K562 (cell line): ENCODE data around the gene LSM4. TPM values are rescaled to one million over a fixed set of nuclear protein-coding genes. Genes with fewer than 3 reads are reported as not detected.

Experiments used
- BRD9 ChIP-seq: fragments of 450-650 bp; IDR thresholded peaks from 2 replicates; pipeline ENCODE4 v1.6.1; 2018; ENCODE audit warnings: low read depth; ENCODE audit not compliant: partially characterized antibody
- CEBPB ChIP-seq: fragments of 450-650 bp; IDR thresholded peaks from 2 replicates; pipeline ENCODE4 v1.6.1; 2016; ENCODE audit warnings: missing genetic modification characterization, missing compliant biosample characterization
- CTBP1 ChIP-seq: fragments of 450-650 bp; IDR thresholded peaks from 2 replicates; pipeline ENCODE4 v1.6.1; 2016; ENCODE audit warnings: borderline replicate concordance
- HDAC3 ChIP-seq: fragments of 450-650 bp; IDR thresholded peaks from 2 replicates; pipeline ENCODE4 v1.6.1; 2018; ENCODE audit warnings: borderline replicate concordance, mild to moderate bottlenecking, moderate library complexity; ENCODE audit not compliant: partially characterized antibody
- HES1 ChIP-seq: fragments of 450-650 bp; IDR thresholded peaks from 2 replicates; pipeline ENCODE4 v1.6.1; 2016; ENCODE audit warnings: low read depth, mild to moderate bottlenecking, moderate library complexity
- KAT8 ChIP-seq: fragments of 450-650 bp; IDR thresholded peaks from 2 replicates; pipeline ENCODE4 v1.6.1; 2016; ENCODE audit warnings: low read depth, mild to moderate bottlenecking
- MXD1 ChIP-seq: fragments of 250-450 bp; sonication (Bioruptor Pico); IDR thresholded peaks from 2 replicates; pipeline ENCODE4 v1.8.0; 2021; ENCODE audit warnings: borderline replicate concordance, mild to moderate bottlenecking, moderate library complexity; ENCODE audit not compliant: poor library complexity, severe bottlenecking
- MYNN ChIP-seq, 2 experiments: sonication (generic); formaldehyde crosslinking in 1 of 2; IDR thresholded peaks; 2 replicates each; pipeline versions ENCODE4 v1.5.0 to v1.6.1; 2016 to 2020; ENCODE audit warnings: antibody characterized with exemption in 1 of 2, missing genetic modification reagents in 1 of 2
- PBX2 ChIP-seq, 2 experiments: IDR thresholded peaks in 1 of 2; conservative IDR thresholded peaks in 1 of 2; 2 replicates each; pipeline ENCODE4 v1.6.1; 2016; ENCODE audit warnings: low read depth in 2 of 2, mild to moderate bottlenecking in 1 of 2, missing compliant biosample characterization in 1 of 2, missing genetic modification characterization in 1 of 2, moderate library complexity in 1 of 2
- RCOR1 ChIP-seq, 2 experiments: IDR thresholded peaks; 2 replicates each; pipeline ENCODE4 v1.6.1; 2012; ENCODE audit warnings: low read depth in 2 of 2, low read length in 2 of 2, borderline replicate concordance in 1 of 2, improper control_type of control experiment in 1 of 2
- TAF15 ChIP-seq: fragments of 200-400 bp; formaldehyde crosslinking; IDR thresholded peaks from 2 replicates; pipeline ENCODE4 v1.6.1; 2017; ENCODE audit warnings: mild to moderate bottlenecking, low read depth, low read length, moderate library complexity
- TEAD1 ChIP-seq, 2 experiments: fragments of 450-650 bp in 1 of 2; sonication (generic) in 1 of 2; formaldehyde crosslinking; IDR thresholded peaks; 2 replicates each; pipeline versions ENCODE4 v1.4.0 to v1.8.0; 2020 to 2022; ENCODE audit warnings: mild to moderate bottlenecking in 2 of 2, missing genetic modification reagents in 1 of 2
- TEAD2 ChIP-seq: fragments of 450-650 bp; IDR thresholded peaks from 2 replicates; pipeline ENCODE4 v1.6.1; 2016; ENCODE audit warnings: missing genetic modification characterization, control low read depth, missing compliant biosample characterization
- ZBTB5 ChIP-seq: fragments of 450-650 bp; IDR thresholded peaks from 2 replicates; pipeline ENCODE4 v1.6.1; 2017; ENCODE audit warnings: antibody characterized with exemption
- ZBTB8A ChIP-seq: fragments of 450-650 bp; IDR thresholded peaks from 2 replicates; pipeline ENCODE4 v1.6.1; 2018; ENCODE audit warnings: mild to moderate bottlenecking, moderate library complexity; ENCODE audit not compliant: partially characterized antibody
- ZNF57 ChIP-seq: fragments of 450-650 bp; formaldehyde crosslinking; IDR thresholded peaks from 2 replicates; pipeline ENCODE4 v1.4.0; 2020; ENCODE audit warnings: mild to moderate bottlenecking, moderate library complexity
- ZNF586 ChIP-seq: fragments of 450-650 bp; formaldehyde crosslinking; conservative IDR thresholded peaks from 2 replicates; pipeline ENCODE4 v1.4.0; 2020; ENCODE audit warnings: mild to moderate bottlenecking, moderate library complexity
- ZNF717 ChIP-seq: fragments of 250-450 bp; sonication (Bioruptor Pico); IDR thresholded peaks from 2 replicates; pipeline ENCODE4 v1.5.0; 2021
- polyA plus RNA-seq, 8 experiments: library from polyadenylated mRNA; depleted of rRNA in 4 of 8; stranded (reverse) in 5 of 8; unstranded in 3 of 8; fragments of >200 nt; fragmentation: Nextera tagmentation in 2 of 8; fragmentation: Illumina TruSeq in 1 of 8; extraction: Ambion mirVana in 2 of 8; extraction: Trizol in 1 of 8; gene quantifications; 2 replicates each; pipeline versions ENCODE4 v1.2.1 to v1.2.3, GENCODE V29; 2011 to 2014; ENCODE audit warnings: inconsistent platforms in 1 of 8, missing spikeins in 1 of 8
- total RNA-seq, 7 experiments: library from RNA; depleted of rRNA in 6 of 7; stranded (reverse); fragments of >200 nt in 6 of 7; fragmentation: Illumina TruSeq in 2 of 7; extraction: Trizol in 2 of 7; gene quantifications; 2 replicates each; pipeline versions ENCODE4 v1.2.1 to v1.2.3, GENCODE V29; 2011 to 2021; ENCODE audit warnings: low replicate concordance in 1 of 7
- TF ChIP-seq, protein P1 (sequence below): fragments of 250-450 bp; sonication (Bioruptor Pico); IDR thresholded peaks from 2 replicates; pipeline ENCODE4 v1.5.0; 2021
- TF ChIP-seq, protein P2 (sequence below): sonication (generic); formaldehyde crosslinking; IDR thresholded peaks from 2 replicates; pipeline ENCODE4 v1.9.0; 2022; ENCODE audit warnings: mild to moderate bottlenecking, missing genetic modification reagents

LSM4 gene
- total and polyA plus RNA-seq, 9 of the 15 experiments (the other 6 are each of a cell fraction or from before 2014, with no cell fraction given), result 11.9 to 763 (median 202) TPM

DNA sequence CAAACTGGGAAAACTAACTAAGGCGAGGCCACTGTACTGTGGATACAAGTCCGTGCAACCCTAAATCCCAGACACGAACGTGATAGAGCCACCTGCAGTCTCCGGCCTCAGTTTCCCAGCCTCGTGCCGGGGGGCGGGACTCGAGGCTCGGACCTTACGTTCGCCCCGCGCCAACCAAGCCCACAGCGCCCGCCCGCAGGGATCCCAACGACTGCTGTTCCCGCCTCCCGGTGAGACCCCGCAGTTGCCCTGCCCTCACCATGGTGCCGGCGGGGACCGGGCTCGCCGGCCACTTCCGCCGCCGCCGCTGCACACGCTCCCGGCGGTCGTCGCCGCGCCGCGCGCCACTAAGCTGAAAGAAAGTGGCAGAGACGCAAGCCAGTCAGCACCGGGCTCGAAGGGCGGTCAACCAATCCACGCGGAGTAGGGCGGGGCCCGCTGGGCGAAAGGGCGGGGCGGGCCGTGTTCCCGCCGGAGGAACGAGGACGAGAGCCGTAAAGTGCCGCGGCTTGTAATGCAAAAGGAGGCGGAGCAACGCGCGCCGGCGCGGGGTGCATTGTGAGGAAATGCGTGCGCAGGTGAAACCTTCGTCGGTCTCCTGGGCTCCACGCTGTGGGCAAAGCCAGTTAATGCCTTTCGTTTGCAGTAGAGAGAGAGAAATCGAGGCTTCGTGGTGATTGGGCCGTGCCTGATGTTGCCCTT is at the start of gene LSM4 (continued):
- no peak for TF ChIP-seq ZBTB5
- no peak for TF ChIP-seq HDAC3
- TF ChIP-seq ZNF57 (CRISPR knock-in tag), result 0 out of 2 replicates have a peak, but pooled peaks have one; percentile 47
- no peak for TF ChIP-seq MYNN (IDR thresholded peaks at IDR 0.05)
- no peak for TF ChIP-seq MYNN (CRISPR knock-in tag; IDR thresholded peaks at IDR 0.05)
- 0 out of 2 replicates have a peak, but pooled peaks have one; percentile 16 for TF ChIP-seq CEBPB (tag)
- TF ChIP-seq ZNF717 (CRISPR knock-in tag), result no peak
- TF ChIP-seq CTBP1, result peak; percentile 96
- TF ChIP-seq PBX2 (CRISPR knock-in tag; IDR thresholded peaks at IDR 0.05; ENCODE audit: low read depth), result peak; percentile 69
- TF ChIP-seq PBX2 (tag; conservative IDR thresholded peaks at IDR 0.05; ENCODE audit: low read depth), result peak; percentile 81
- TF ChIP-seq ZBTB8A, result no peak
- TF ChIP-seq, protein P1, sequence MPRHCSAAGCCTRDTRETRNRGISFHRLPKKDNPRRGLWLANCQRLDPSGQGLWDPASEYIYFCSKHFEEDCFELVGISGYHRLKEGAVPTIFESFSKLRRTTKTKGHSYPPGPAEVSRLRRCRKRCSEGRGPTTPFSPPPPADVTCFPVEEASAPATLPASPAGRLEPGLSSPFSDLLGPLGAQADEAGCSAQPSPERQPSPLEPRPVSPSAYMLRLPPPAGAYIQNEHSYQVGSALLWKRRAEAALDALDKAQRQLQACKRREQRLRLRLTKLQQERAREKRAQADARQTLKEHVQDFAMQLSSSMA (CRISPR knock-in tag), result no peak
- TF ChIP-seq TEAD2 (tag), result no peak
- TF ChIP-seq HES1, result no peak
- no peak for TF ChIP-seq TEAD1 (CRISPR knock-in tag; IDR thresholded peaks at IDR 0.05)
- no peak for TF ChIP-seq KAT8
- TF ChIP-seq, protein P2, sequence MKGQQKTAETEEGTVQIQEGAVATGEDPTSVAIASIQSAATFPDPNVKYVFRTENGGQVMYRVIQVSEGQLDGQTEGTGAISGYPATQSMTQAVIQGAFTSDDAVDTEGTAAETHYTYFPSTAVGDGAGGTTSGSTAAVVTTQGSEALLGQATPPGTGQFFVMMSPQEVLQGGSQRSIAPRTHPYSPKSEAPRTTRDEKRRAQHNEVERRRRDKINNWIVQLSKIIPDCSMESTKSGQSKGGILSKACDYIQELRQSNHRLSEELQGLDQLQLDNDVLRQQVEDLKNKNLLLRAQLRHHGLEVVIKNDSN, result no peak
- no peak for TF ChIP-seq BRD9
- TF ChIP-seq TAF15, result no peak
- TF ChIP-seq RCOR1 (IDR thresholded peaks at IDR 0.05; ENCODE audit: borderline replicate concordance in 1 of 2, low read depth in 2 of 2, low read length in 2 of 2), result no peak
- TF ChIP-seq MXD1, result no peak
- no peak for TF ChIP-seq ZNF586 (CRISPR knock-in tag)
